Measurements from ENCODE around the gene DKKL1.

DKKL1 gene

GRCh38 chr19:49333418-49333805 is 30.3 kb upstream of the DKKL1 start:
- Histone ChIP-seq H2AFZ (ENCODE audit: low read depth, low read length) (peak overlapping the region; percentile 12; the same call in 1 of the 2 replicates), H3K9ac (ENCODE audit: low read depth, low read length) (no peak overlapping the region), H3K27ac (ENCODE audit: low read length) (no peak overlapping the region), H3K27me3 (ENCODE audit: insufficient read depth, low read length, poor library complexity) (no peaks in the 10 kb centered on the region), H3K4me1 (ENCODE audit: insufficient read depth, low read length) (peaks cover 11% of the 10 kb centered on the region), H3K9me3 (ENCODE audit: insufficient read depth, low read length, severe bottlenecking) (no peaks in the 10 kb centered on the region), H3K36me3 (ENCODE audit: insufficient read depth, low read length) (no peaks in the 10 kb centered on the region), H3K4me3 (ENCODE audit: low read depth in 1 of 2, low read length in 2 of 2) (no peak overlapping the region), H4K20me1 (ENCODE audit: insufficient read depth, low read length) (no peaks in the 10 kb centered on the region), H3K79me2 (ENCODE audit: insufficient read depth, low read length) (no peaks in the 10 kb centered on the region), H3K4me2 (ENCODE audit: insufficient read depth, low read length) (no peak overlapping the region)
- ATAC-seq (ENCODE audit: insufficient read depth, low read depth): peak; percentile 20; the same call in 2 of the 3 replicates
- TF ChIP-seq CTCF (IDR thresholded peaks at IDR 0.05; ENCODE audit: borderline replicate concordance, extremely low read depth, low read length, poor library complexity, severe bottlenecking): no peak
- no peak for TF ChIP-seq EZH2 (IDR thresholded peaks at IDR 0.05; ENCODE audit: borderline replicate concordance, low read depth, low read length, severe bottlenecking)
- DNase-seq: no peak

- peaks cover 11% of the 10 kb centered on the region for H3K4me1 ChIP-seq (ENCODE audit: insufficient read depth, low read length)
- no peak overlapping the region for H3K4me2 ChIP-seq (ENCODE audit: insufficient read depth, low read length)
- H3K9me3 ChIP-seq (ENCODE audit: insufficient read depth, low read length, severe bottlenecking): no peaks in the 10 kb centered on the region
- ATAC-seq (ENCODE audit: insufficient read depth, low read depth) (peak; percentile 81), DNase-seq (peak; percentile 62)
- H3K9ac ChIP-seq (ENCODE audit: low read depth, low read length): no peak overlapping the region
- H2AFZ ChIP-seq (ENCODE audit: low read depth, low read length): 0 out of 2 replicates have a peak overlapping the region, but pooled peaks have one; percentile 12
- TF ChIP-seq CTCF (IDR thresholded peaks at IDR 0.05; ENCODE audit: borderline replicate concordance, extremely low read depth, low read length, poor library complexity, severe bottlenecking): no peak
- no peak for TF ChIP-seq EZH2 (IDR thresholded peaks at IDR 0.05; ENCODE audit: borderline replicate concordance, low read depth, low read length, severe bottlenecking)
- no peaks in the 10 kb centered on the region for H3K79me2 ChIP-seq (ENCODE audit: insufficient read depth, low read length)
- H4K20me1 ChIP-seq (ENCODE audit: insufficient read depth, low read length): no peaks in the 10 kb centered on the region
- H3K36me3 ChIP-seq (ENCODE audit: insufficient read depth, low read length): no peaks in the 10 kb centered on the region
- H3K4me3 ChIP-seq (ENCODE audit: low read depth in 1 of 2, low read length in 2 of 2): no peak overlapping the region
- no peaks in the 10 kb centered on the region for H3K27me3 ChIP-seq (ENCODE audit: insufficient read depth, low read length, poor library complexity)
- H3K27ac ChIP-seq (ENCODE audit: low read length): no peak overlapping the region
Measured at GRCh38 chr19:49333811-49334288, 29.8 kb upstream of the DKKL1 start.

- peak; percentile 20 for DNase-seq
- no peaks in the 10 kb centered on the region for H3K79me2 ChIP-seq (ENCODE audit: insufficient read depth, low read length)
Measured at GRCh38 chr19:49335071-49335783, 28.4 kb upstream of the DKKL1 start, which contains the start of gene CD37. CD37 (plus strand) TSS chr19:49335406; CDS start chr19:49335541, 135 bp downstream.

More at GRCh38 chr19:49335071-49335783, 28.4 kb upstream of the DKKL1 start, which contains the start of gene CD37:
- H3K27ac ChIP-seq (ENCODE audit: low read length): no peak within 1 kb of the TSS
- H3K9me3 ChIP-seq (ENCODE audit: insufficient read depth, low read length, severe bottlenecking): no peaks in the 10 kb centered on the region
- H3K4me2 ChIP-seq (ENCODE audit: insufficient read depth, low read length): peak within 1 kb of the TSS; percentile 27; the same call in 1 of the 2 replicates
- no peaks in the 10 kb centered on the region for H3K27me3 ChIP-seq (ENCODE audit: insufficient read depth, low read length, poor library complexity)
- H3K4me3 ChIP-seq (ENCODE audit: low read depth in 1 of 2, low read length in 2 of 2): 0 out of 4 replicates have a peak within 1 kb of the TSS, but pooled peaks of 1 of the 2 experiments have one; percentile 8
- H2AFZ ChIP-seq (ENCODE audit: low read depth, low read length): 0 out of 2 replicates have a peak within 1 kb of the TSS, but pooled peaks have one; percentile 28
- no peaks in the 10 kb centered on the region for H4K20me1 ChIP-seq (ENCODE audit: insufficient read depth, low read length)
- ATAC-seq (ENCODE audit: insufficient read depth, low read depth): no peak
- TF ChIP-seq EZH2 (IDR thresholded peaks at IDR 0.05; ENCODE audit: borderline replicate concordance, low read depth, low read length, severe bottlenecking): no peak
- no peak for TF ChIP-seq CTCF (IDR thresholded peaks at IDR 0.05; ENCODE audit: borderline replicate concordance, extremely low read depth, low read length, poor library complexity, severe bottlenecking)
- no peak within 1 kb of the TSS for H3K9ac ChIP-seq (ENCODE audit: low read depth, low read length)
- H3K4me1 ChIP-seq (ENCODE audit: insufficient read depth, low read length): peaks cover 11% of the 10 kb centered on the region
- no peaks in the 10 kb centered on the region for H3K36me3 ChIP-seq (ENCODE audit: insufficient read depth, low read length)

Data from DND-41 (cell line).